HG03060 (cell line): ENCODE data around the gene TTC22.

Experiments
- ATAC-seq: cut with Tn5 transposase; IDR thresholded peaks from one replicate; pipeline ENCODE4 v1.9.1; 2021; ENCODE audit warnings: low read depth, moderate number of reproducible peaks; ENCODE audit not compliant: unreplicated experiment

The TTC22 gene

GRCh38 chr1:54763816-54764132, 37.3 kb downstream of the TTC22 start:
- no peak for ATAC-seq

DNA sequence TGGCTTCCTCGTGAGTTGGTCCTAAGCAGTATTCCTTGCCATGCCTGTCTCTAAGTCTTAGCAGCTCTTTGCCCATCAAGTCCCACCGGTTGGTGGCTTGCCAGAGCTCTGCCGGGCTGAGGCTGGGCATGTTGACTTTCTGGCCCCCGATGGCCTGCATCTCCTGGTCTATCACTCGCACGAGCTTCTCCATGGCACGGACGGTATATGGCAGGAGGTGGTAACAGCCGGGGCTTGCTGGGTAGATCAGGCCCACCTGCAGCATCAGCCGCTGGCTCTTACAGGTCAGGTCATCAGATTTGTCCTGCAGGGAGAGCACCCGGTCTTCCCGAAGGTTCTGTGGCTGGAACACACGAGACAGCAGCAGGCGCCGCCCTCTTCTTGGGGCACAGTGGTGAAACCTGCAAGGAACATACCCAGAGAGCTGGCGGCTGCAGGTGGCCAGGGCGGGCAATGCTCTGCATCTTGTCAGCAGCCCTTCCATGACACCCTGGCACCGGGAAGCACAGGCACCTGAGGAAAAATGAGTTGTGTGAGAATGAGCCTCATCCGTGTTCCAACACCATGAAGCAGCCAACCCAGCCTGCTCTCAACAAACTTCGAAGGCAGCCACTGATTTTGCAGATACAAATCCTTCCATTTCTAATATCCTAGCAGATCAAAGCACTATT, 42.3 kb downstream of the TTC22 start:
- no peak for ATAC-seq

DNA sequence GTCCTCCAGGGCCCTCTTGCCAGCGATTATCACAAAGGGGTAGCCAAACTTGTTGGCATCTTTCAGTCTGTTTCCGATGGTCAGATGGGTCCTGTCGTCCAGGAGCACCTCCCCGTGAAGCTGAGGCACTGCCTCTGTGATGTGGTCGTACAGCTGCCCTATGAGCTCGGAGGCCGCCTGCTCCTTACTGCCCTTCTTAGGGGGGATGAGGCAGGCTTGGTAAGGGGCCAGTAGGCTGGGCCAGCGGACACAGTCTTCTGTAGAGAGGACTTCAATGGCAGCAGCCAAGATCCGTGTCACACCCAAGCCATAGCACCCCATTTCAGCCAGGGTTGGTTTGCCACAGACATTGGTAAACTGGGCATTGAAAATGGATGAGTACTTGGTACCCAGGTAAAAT, 43.3 kb downstream of the TTC22 start:
- ATAC-seq: no peak

GRCh38 chr1:54754486-54755285, 46.4 kb downstream of the TTC22 start:
- no peak for ATAC-seq

DNA sequence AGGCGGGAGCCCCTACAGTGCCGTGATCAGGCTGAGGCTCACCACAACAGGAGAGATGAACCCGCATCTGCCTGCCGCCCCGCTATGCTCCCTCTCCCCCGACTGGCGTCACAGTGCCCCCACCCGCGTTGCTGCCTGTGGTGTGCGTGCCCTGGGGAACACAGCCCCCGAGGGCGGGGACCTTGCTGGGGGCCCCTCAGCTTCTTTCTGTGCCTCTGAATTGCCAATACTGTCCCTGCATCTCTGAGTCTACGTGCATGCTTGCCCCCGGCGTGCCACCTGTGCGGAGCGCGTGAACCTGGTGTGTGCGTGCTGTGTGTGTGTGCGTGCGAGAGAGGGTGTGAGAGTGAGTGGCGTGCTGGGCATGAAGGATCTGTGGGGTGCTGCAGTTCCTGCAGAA, 47.1 kb downstream of the TTC22 start:
- ATAC-seq: no peak

GRCh38 chr1:54751426-54751825, 49.7 kb downstream of the TTC22 start:
- no peak for ATAC-seq

DNA sequence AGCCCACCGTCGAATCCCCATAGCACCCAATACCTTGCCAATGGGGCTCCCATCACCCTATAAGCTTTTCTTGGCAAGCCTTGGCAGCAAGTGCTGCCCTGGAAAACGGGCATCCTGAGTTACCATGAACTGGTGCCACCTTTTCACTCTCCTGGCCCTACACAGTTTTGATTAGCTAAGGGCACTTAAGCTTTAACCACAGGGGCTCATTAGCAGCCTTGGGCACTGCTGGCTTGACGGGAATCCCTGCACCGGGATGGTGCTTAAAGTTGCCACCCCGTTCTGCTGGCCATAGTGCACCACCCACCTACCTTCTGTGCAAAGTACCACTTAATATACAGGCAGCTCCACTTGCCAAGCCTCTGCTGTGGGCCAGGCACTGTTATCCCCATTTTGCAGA, 50.5 kb downstream of the TTC22 start:
- ATAC-seq: no peak

DNA sequence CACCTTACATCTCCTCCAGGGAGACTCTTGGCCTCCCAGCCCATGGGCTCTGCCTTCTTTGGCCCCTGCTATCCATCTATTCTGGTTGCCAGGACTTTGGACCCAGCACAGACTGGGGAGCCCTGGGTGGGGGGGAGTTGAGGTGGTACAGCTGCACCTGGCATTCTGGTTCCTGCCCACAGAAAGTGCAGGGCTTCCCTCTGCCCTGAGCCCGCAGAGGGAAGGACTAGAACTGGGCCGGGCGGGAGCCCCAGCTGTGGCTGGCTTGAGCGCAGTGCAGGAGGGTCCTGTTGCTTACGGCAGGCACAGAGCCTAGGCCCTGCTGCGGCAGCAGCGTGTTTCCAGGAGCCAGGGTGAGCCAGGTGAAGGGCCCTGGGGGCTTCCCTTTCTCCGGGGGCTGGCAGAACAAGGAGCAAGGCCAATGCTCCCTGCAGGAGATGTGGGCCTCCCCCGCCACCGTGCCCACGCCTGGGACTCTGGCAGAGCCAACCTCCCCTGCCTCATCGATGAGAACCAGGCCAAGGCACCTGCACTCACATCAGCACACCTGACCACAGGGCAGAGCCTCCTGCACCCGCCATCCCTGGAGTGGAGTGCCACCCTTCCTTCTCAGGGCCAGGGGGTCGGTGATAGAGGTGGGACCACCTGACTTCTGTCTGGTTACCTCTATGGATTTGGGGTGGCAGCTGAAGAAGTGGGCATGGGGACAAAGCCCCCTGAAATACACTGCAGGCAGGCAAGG, 52.9 kb downstream of the TTC22 start:
- no peak for ATAC-seq

- ATAC-seq: no peak
Observed at GRCh38 chr1:54745864-54746263, 55.3 kb downstream of the TTC22 start.

DNA sequence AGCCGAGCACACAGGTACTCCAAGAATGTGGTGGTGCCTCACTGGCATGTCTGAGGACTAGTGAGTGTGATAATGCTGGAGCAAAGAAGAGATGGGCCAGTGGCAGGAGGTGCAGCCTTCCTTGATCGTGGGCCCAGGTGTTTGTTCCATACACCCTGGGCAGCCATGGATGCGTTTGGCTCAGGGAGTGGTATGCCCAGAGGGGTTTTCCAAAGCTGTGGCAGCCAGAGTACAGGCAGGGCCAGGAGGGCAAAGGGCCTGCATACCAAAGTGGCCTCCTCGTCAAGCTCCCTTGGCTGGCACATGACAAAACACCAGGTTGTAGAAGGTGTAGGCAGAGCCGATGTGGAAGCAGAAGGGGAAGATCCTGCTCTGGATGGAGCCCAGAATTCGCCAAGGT, 55.8 kb downstream of the TTC22 start:
- no peak for ATAC-seq

GRCh38 chr1:54744696-54745095, 56.4 kb downstream of the TTC22 start:
- ATAC-seq: no peak

GRCh38 chr1:54743416-54744226, 57.5 kb downstream of the TTC22 start:
- ATAC-seq: no peak

DNA sequence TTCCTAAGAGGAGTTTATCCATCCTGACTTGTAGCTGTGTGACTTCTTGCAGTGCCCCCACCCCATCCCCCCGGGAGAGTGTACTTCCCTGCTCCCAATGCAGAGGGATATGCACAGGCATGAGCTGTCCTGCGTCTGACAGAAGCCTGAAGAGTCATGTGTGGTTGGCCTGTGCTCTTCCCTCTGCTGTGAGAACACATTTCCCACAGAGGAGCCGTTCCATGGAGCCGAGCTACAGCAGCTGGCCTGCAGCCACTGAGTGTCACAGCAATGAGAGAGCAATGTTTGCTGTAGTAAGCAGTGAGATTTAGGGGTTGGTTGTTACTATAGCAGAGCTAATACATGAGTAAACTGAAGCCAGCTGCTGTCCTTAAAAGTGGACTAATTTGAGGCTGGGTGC, 58.8 kb downstream of the TTC22 start:
- ATAC-seq: no peak

DNA sequence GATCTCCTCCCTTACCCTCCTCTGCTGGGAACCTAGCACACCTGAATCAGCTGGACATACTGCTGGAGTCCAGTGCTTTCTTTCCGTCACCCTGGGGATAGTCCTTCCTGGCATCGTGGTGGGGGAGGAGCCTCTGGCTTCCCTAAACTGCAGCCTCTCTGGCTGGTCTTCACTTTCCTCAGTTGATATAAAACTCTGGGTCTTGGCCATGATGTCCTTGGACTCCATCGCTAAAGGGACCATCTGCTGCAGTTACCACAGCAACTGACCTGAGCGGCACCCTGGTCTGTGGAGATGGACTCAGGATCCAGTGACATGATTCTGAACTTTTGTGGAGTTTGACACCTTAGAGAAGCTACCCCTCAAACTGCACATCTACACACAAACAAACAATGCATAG, 59.6 kb downstream of the TTC22 start:
- ATAC-seq: no peak

DNA sequence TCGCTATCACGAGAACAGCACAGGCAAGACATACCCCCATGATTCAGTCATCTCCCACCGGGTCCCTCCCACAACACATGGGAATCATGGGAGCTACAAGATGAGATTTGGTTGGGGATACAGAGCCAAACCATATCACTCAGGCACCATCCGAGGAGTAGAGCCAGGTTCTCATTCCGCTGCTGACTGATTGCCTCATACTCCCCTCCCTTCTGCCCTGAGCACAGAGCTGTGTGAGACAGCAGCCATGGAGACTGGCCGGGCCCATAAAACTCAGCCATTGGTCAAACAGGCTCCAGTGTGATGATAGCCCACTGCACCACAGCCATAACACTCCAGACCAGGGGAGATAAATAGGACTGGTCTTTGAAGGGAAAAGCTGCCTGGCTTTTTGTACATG, 62.9 kb downstream of the TTC22 start:
- no peak for ATAC-seq

GRCh38 chr1:54736685-54737084, 64.4 kb downstream of the TTC22 start:
- no peak for ATAC-seq
